Progenitor cell of endocrine pancreas (in vitro differentiated cells): Measurements from ENCODE around the gene ATXN1. TPM values are rescaled to one million over a fixed set of nuclear protein-coding genes. Genes with fewer than 3 reads are reported as not detected.

ENCODE experiments used
- DNase-seq: peaks from one replicate; pipeline ENCODE4 v3.0.0; 2021; ENCODE audit warnings: low spot score; ENCODE audit not compliant: unreplicated experiment
- H3K27ac Mint-ChIP-seq: 2 replicates; pipeline ENCODE4 v1.8.0; 2021; ENCODE audit warnings: mild to moderate bottlenecking, moderate library complexity, mixed read lengths
- H3K27me3 Mint-ChIP-seq: 2 replicates; pipeline ENCODE4 v1.8.0; 2021; ENCODE audit warnings: mixed read lengths
- H3K36me3 Mint-ChIP-seq: 2 replicates; pipeline ENCODE4 v1.8.0; 2022; ENCODE audit warnings: mixed read lengths; ENCODE audit not compliant: insufficient read depth
- H3K4me1 Mint-ChIP-seq: 2 replicates; pipeline ENCODE4 v1.8.0; 2021; ENCODE audit warnings: low read depth, mixed read lengths
- H3K4me3 Mint-ChIP-seq: 2 replicates; pipeline ENCODE4 v1.8.0; 2021; ENCODE audit warnings: low read depth, mild to moderate bottlenecking, moderate library complexity, mixed read lengths
- H3K9me3 Mint-ChIP-seq: 2 replicates; pipeline ENCODE4 v1.8.0; 2021; ENCODE audit warnings: low read depth, mixed read lengths
- CTCF ChIP-seq: fragments of 200-600 bp; sonication (generic); IDR thresholded peaks from one replicate; pipeline ENCODE4 v1.5.0; 2021; ENCODE audit warnings: antibody characterized with exemption, mild to moderate bottlenecking; ENCODE audit not compliant: unreplicated experiment
- total RNA-seq: library from RNA; stranded (reverse); gene quantifications from 2 replicates; pipeline ENCODE4 v1.2.1, GENCODE V29; 2021

ATXN1 gene
- total RNA-seq, 1 donor from 2014 or later, result 35.8 TPM

- Mint-ChIP-seq H3K27me3 (no peaks in the 10 kb centered on the region), H3K4me1 (no peaks in the 10 kb centered on the region), H3K4me3 (no peak overlapping the region), H3K9me3 (no peaks in the 10 kb centered on the region), H3K36me3 (peaks cover 17% of the 10 kb centered on the region), H3K27ac (no peak overlapping the region)
- no peak for TF ChIP-seq CTCF
- no peak for DNase-seq
These were observed 432.0 kb downstream of the ATXN1 start for GRCh38 chr6:16329233-16329632.

- peaks cover 17% of the 10 kb centered on the region for H3K36me3 Mint-ChIP-seq
- H3K27me3 Mint-ChIP-seq, result no peaks in the 10 kb centered on the region
- no peak for DNase-seq
- no peak overlapping the region for H3K27ac Mint-ChIP-seq
- H3K4me1 Mint-ChIP-seq, result peaks cover 4% of the 10 kb centered on the region
- H3K9me3 Mint-ChIP-seq, result no peaks in the 10 kb centered on the region
- H3K4me3 Mint-ChIP-seq, result no peak overlapping the region
- no peak for TF ChIP-seq CTCF
These were observed 433.4 kb downstream of the ATXN1 start for GRCh38 chr6:16327777-16328325.

- TF ChIP-seq CTCF, result no peak
- H3K36me3 Mint-ChIP-seq, result peaks cover 17% of the 10 kb centered on the region
- peaks cover 6% of the 10 kb centered on the region for H3K4me1 Mint-ChIP-seq
- DNase-seq, result no peak
- no peaks in the 10 kb centered on the region for H3K27me3 Mint-ChIP-seq
- H3K27ac Mint-ChIP-seq, result no peak overlapping the region
- no peaks in the 10 kb centered on the region for H3K9me3 Mint-ChIP-seq
- H3K4me3 Mint-ChIP-seq, result no peak overlapping the region
These were observed 434.1 kb downstream of the ATXN1 start for GRCh38 chr6:16326971-16327776.

GRCh38 chr6:16326531-16326930 lies 434.7 kb downstream of the ATXN1 start:
- H3K4me1 Mint-ChIP-seq, result peaks cover 6% of the 10 kb centered on the region
- no peak for DNase-seq
- TF ChIP-seq CTCF, result no peak
- peaks cover 17% of the 10 kb centered on the region for H3K36me3 Mint-ChIP-seq
- no peaks in the 10 kb centered on the region for H3K27me3 Mint-ChIP-seq
- no peaks in the 10 kb centered on the region for H3K9me3 Mint-ChIP-seq
- no peak overlapping the region for H3K27ac Mint-ChIP-seq
- H3K4me3 Mint-ChIP-seq, result no peak overlapping the region

- H3K4me1 Mint-ChIP-seq, result peaks cover 6% of the 10 kb centered on the region
- H3K36me3 Mint-ChIP-seq, result peaks cover 17% of the 10 kb centered on the region
- H3K9me3 Mint-ChIP-seq, result no peaks in the 10 kb centered on the region
- no peak for TF ChIP-seq CTCF
- DNase-seq, result no peak
- no peak overlapping the region for H3K4me3 Mint-ChIP-seq
- no peak overlapping the region for H3K27ac Mint-ChIP-seq
- no peaks in the 10 kb centered on the region for H3K27me3 Mint-ChIP-seq
These were observed 436.5 kb downstream of the ATXN1 start for GRCh38 chr6:16324606-16325225.
